Naive thymus-derived CD4-positive, alpha-beta T cell (primary cell): ENCODE results near the gene CPNE9. TPM values are rescaled to one million over a fixed set of nuclear protein-coding genes. Genes with fewer than 3 reads are reported as not detected.

Source experiments
- ATAC-seq: fragments of 150-1000 bp; cut with Tn5 transposase; 2 replicates; pipeline ENCODE4 v1.10.0; 2021; ENCODE audit warnings: mild to moderate bottlenecking, moderate library complexity
- CTCF ChIA-PET: fragments of 350-600 bp; sonication (Branson Sonifier 250); formaldehyde crosslinking; loops from one replicate; lab custom pipeline; 2021; ENCODE audit warnings: antibody characterized with exemption; lab: Charles Lee
- POLR2A ChIA-PET: fragments of 350-600 bp; sonication (Branson Sonifier 250); formaldehyde crosslinking; loops from one replicate; lab custom pipeline; 2021; ENCODE audit warnings: antibody characterized with exemption, inconsistent platforms; lab: Charles Lee
- DNase-seq, 9 donors: peaks; one replicate each; pipeline versions ENCODE4 v3.0.0 to v3.0.0-alpha.2; 2020 to 2022; ENCODE audit warnings: mixed read lengths in 1 of 9
- H3K27ac ChIP-seq: one replicate; pipeline ENCODE4 v1.7.0; 2013; ENCODE audit warnings: mild to moderate bottlenecking, low read depth, low read length, moderate library complexity
- H3K27me3 ChIP-seq, 2 donors: one replicate each; pipeline ENCODE4 v1.7.0; 2013; ENCODE audit warnings: low read length in 2 of 2, mild to moderate bottlenecking in 2 of 2, moderate library complexity in 2 of 2; ENCODE audit not compliant: control insufficient read depth in 2 of 2, insufficient read depth in 2 of 2
- H3K36me3 ChIP-seq, 3 experiments: 1 replicate in 2 of 3; 2 replicates in 1 of 3; pipeline ENCODE4 v1.7.0; 2013; ENCODE audit warnings: low read length in 3 of 3, mild to moderate bottlenecking in 3 of 3, moderate library complexity in 1 of 3; ENCODE audit not compliant: insufficient read depth in 3 of 3, control insufficient read depth in 2 of 3
- H3K4me1 ChIP-seq, 2 donors: one replicate each; pipeline ENCODE4 v1.7.0; 2013; ENCODE audit warnings: low read length in 2 of 2, mild to moderate bottlenecking in 2 of 2, moderate library complexity in 1 of 2; ENCODE audit not compliant: control insufficient read depth in 2 of 2, insufficient read depth in 2 of 2
- H3K4me3 ChIP-seq: 2 replicates; pipeline ENCODE4 v1.7.0; 2013; ENCODE audit warnings: mild to moderate bottlenecking, low read length
- H3K9me3 ChIP-seq, 3 experiments: 1 replicate in 2 of 3; 2 replicates in 1 of 3; pipeline ENCODE4 v1.7.0; 2013; ENCODE audit warnings: low read length in 3 of 3; ENCODE audit not compliant: control insufficient read depth in 2 of 3
- H3K27ac Mint-ChIP-seq, 9 donors: one replicate each; pipeline ENCODE4 v1.8.0; 2020 to 2022; ENCODE audit warnings: mixed read lengths in 9 of 9, mild to moderate bottlenecking in 8 of 9, moderate library complexity in 5 of 9, inconsistent platforms in 2 of 9
- H3K27me3 Mint-ChIP-seq, 5 donors: one replicate each; pipeline ENCODE4 v1.8.0; 2021 to 2022; ENCODE audit warnings: mixed read lengths in 5 of 5, mild to moderate bottlenecking in 1 of 5
- H3K36me3 Mint-ChIP-seq, 5 donors: one replicate each; pipeline ENCODE4 v1.8.0; 2020 to 2022; ENCODE audit warnings: mixed read lengths in 5 of 5, mild to moderate bottlenecking in 3 of 5, inconsistent platforms in 1 of 5
- H3K4me1 Mint-ChIP-seq, 7 donors: one replicate each; pipeline ENCODE4 v1.8.0; 2020 to 2022; ENCODE audit warnings: mixed read lengths in 7 of 7, mild to moderate bottlenecking in 3 of 7, inconsistent platforms in 1 of 7
- H3K4me3 Mint-ChIP-seq, 10 donors: one replicate each; pipeline ENCODE4 v1.8.0; 2020 to 2022; ENCODE audit warnings: mild to moderate bottlenecking in 10 of 10, mixed read lengths in 10 of 10, moderate library complexity in 6 of 10, inconsistent platforms in 2 of 10
- H3K9me3 Mint-ChIP-seq, 11 donors: one replicate each; pipeline ENCODE4 v1.8.0; 2020 to 2022; ENCODE audit warnings: mixed read lengths in 11 of 11, mild to moderate bottlenecking in 4 of 11, inconsistent platforms in 1 of 11, moderate library complexity in 1 of 11
- intact Hi-C, 2 donors: fragments of 100-400 bp; cut with micrococcal nuclease; formaldehyde crosslinking; loops; one replicate each; pipeline ENCODE4 v1.15.1; 2023
- polyA plus RNA-seq, 2 donors: library from polyadenylated mRNA; unstranded; fragments of 300-500 nt; fragmentation: Illumina TruSeq; gene quantifications; one replicate each; pipeline ENCODE4 v1.2.3, GENCODE V29; 2021
- total RNA-seq, 6 experiments: library from RNA in 5 of 6; stranded (reverse) in 5 of 6; gene quantifications; 1 replicate in 5 of 6; 2 replicates in 1 of 6; pipeline ENCODE4 v1.2.3 and lab custom pipeline; 2021 to 2026

The CPNE9 gene
- total and polyA plus RNA-seq, 7 experiments from 2014 or later, result 0.16 to 1.2 (median 0.51) TPM; not detected in 3

DNA sequence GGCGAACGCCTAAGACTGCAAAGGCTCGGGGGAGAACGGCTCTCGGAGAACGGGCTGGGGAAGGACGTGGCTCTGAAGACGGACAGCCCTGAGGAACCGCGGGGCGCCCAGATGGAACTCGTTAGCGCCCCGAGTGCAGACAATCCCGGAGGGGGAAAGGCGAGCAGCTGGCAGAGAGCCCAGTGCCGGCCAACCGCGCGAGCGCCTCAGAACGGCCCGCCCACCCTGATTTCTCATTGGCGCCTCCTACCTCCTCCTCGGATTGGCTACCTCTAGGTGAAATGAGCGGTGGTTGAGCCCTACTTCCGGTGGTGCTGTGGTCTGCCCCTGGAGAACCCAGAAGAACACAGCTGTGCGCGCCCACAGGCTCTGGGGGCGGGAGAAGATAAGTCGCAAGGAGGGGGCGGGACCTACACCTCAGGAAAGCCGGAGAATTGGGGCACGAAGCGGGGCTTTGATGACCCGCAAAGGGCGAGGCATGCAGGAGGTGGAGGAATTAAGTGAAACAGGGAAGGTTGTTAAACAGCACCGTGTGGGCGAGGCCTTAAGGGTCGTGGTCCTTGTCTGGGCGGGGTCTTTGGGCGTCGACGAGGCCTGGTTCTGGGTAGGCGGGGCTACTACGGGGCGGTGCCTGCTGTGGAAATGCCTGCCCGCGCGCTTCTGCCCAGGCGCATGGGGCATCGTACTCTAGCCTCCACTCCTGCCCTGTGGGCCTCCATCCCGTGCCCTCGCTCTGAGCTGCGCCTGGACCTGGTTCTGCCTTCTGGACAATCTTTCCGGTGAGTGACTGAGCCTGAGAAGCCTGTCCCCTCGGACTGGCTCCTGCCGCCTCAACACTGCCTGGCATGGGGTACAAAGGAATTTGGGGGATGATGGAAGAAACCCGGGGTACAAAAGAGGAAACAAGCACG, 46.3 kb downstream of the CPNE9 start, which contains the start of gene OGG1:
TSS of gene OGG1 (plus strand) at position 308 of the 911 bp plus-strand sequence. CDS start at position 643, 335 bp downstream.
- Mint-ChIP-seq H3K4me1 (peaks cover 30 to 58% (median 47%) of the 10 kb centered on the region in 7 donors), H3K27ac (peak within 1 kb of the TSS; percentile 86 to 96 (median 93)), H3K4me3 (peak within 1 kb of the TSS; percentile 93 to 98 (median 96)), H3K27me3 (no peaks in the 10 kb centered on the region), H3K9me3 (peaks cover 0 to 2% (median 0%) of the 10 kb centered on the region in 11 donors), H3K36me3 (peaks cover 0 to 37% (median 21%) of the 10 kb centered on the region in 5 donors)
- CTCF ChIA-PET, result interaction anchor here (1.8 kb wide), 1 partner anchor 23 kb away, joined by 7 read pairs; no protein-coding TSS in a partner anchor
- intact Hi-C loops, result loop anchor here (1.0 to 2.0 kb wide), 15 partner anchors 19 to 571 kb away; partner anchors contain the start of genes BRPF1 (in 2 of the 2), CAMK1 (in 2 of the 2), JAGN1 (in 2 of the 2) and MTMR14 (in 2 of the 2)
- H3K9me3 ChIP-seq, result no peaks in the 10 kb centered on the region
- H3K4me3 ChIP-seq, result peak within 1 kb of the TSS; percentile 84
- peak within 1 kb of the TSS; percentile 73 for H3K27ac ChIP-seq
- DNase-seq (peak; percentile 77 to 95 (median 94)), ATAC-seq (peak; percentile 97)
- no peaks in the 10 kb centered on the region for H3K27me3 ChIP-seq
- peaks cover 13 to 22% of the 10 kb centered on the region in 2 donors for H3K4me1 ChIP-seq
- peaks cover 16 to 52% (median 17%) of the 10 kb centered on the region in 3 experiments for H3K36me3 ChIP-seq
- POLR2A ChIA-PET, result interaction anchor here (0.8 to 3.2 kb wide), 14 partner anchors 12 to 571 kb away, joined by 3 to 33 read pairs (median 4); partner anchors contain the start of genes ARPC4, BRPF1, CRELD1 and MTMR14

DNA sequence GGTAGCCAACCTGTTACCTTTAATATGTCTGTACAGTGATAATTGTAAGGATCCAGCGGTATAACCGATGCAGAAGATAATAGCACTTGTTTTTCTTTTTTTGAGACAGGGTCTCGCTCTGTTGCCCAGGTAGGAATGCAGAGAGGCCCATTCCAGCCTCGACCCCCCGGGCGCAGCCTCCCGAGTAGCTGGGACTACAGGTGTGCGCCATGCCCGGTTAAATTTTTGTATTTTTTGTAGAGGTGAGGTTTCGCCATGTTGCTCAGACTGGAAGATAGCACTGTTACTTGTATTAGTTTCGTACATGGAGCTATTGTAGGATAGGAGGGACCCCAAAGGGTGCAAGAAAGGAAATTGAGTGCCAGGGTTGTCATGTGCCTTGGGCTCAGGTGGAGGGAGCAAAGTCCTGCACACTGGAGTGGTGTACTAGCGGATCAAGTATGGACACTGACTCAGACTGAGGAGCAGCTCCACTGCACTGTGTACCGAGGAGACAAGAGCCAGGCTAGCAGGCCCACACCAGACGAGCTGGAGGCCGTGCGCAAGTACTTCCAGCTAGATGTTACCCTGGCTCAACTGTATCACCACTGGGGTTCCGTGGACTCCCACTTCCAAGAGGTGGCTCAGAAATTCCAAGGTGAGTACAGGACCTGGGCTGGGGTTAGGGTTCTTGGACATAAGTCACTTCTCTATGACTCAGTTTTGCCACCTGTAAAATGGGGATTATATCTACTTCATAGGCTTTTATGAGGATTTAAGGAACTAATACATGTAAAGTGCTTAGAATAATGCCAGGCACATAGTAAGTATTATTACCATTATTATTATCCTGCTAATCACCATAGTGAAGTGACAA, 47.2 kb downstream of the CPNE9 start:
- intact Hi-C loops, result loop anchor here (1.0 to 2.0 kb wide), 11 partner anchors 19 to 570 kb away; partner anchors contain the start of genes CAMK1 (in 2 of the 2), JAGN1 (in 2 of the 2), SETD5 (in 2 of the 2) and TADA3 (in 2 of the 2)
- Mint-ChIP-seq H3K4me1 (peaks cover 30 to 60% (median 50%) of the 10 kb centered on the region in 7 donors), H3K9me3 (peaks cover 0 to 2% (median 0%) of the 10 kb centered on the region in 11 donors), H3K27ac (peak overlapping the region; percentile 86 to 96 (median 93)), H3K36me3 (peaks cover 0 to 32% (median 20%) of the 10 kb centered on the region in 5 donors), H3K4me3 (peak overlapping the region; percentile 93 to 98 (median 96)), H3K27me3 (no peaks in the 10 kb centered on the region)
- Histone ChIP-seq H3K27ac (peak overlapping the region; percentile 73), H3K9me3 (no peaks in the 10 kb centered on the region), H3K36me3 (peaks cover 12 to 47% (median 14%) of the 10 kb centered on the region in 3 experiments), H3K27me3 (no peaks in the 10 kb centered on the region), H3K4me3 (peak overlapping the region; percentile 84), H3K4me1 (peaks cover 13 to 22% of the 10 kb centered on the region in 2 donors)
- ATAC-seq (no peak), DNase-seq (no peak)
- CTCF ChIA-PET, result interaction anchor here (0.7 kb wide), 1 partner anchor 492 kb away, joined by 3 read pairs; no protein-coding TSS in a partner anchor
- POLR2A ChIA-PET, result interaction anchor here (0.8 to 3.2 kb wide), 6 partner anchors 16 to 183 kb away, joined by 3 to 33 read pairs (median 4); partner anchors contain the start of genes ARPC4, BRPF1, CAMK1 and CRELD1

DNA sequence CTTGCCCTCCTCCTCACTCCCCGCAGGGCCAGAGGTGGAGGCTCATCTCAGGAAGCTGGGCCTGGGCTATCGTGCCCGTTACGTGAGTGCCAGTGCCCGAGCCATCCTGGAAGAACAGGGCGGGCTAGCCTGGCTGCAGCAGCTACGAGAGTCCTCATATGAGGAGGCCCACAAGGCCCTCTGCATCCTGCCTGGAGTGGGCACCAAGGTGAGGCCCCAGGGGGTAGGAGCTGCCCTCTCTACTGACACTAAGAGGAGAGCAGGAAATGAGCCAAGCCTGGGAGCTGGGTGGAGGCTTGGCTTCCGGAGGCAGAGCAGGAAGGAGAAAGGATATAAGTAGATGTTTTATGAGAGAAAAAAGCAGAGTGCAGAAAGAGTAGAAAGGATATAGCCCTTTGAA, 51.0 kb downstream of the CPNE9 start:
- no peaks in the 10 kb centered on the region for H3K27me3 ChIP-seq
- H3K27ac ChIP-seq, result peak overlapping the region; percentile 4
- POLR2A ChIA-PET, result interaction anchor here (1.0 to 2.2 kb wide), 3 partner anchors 12 to 38 kb away, joined by 3 to 6 read pairs (median 4); partner anchors contain the start of genes ARPC4 and TADA3
- CTCF ChIA-PET, result interaction anchor here (1.1 kb wide), 1 partner anchor 27 kb away, joined by 3 read pairs; no protein-coding TSS in a partner anchor
- Mint-ChIP-seq H3K27ac (peak overlapping the region; percentile 25 to 97 (median 77)), H3K36me3 (peaks cover 5 to 33% (median 25%) of the 10 kb centered on the region in 5 donors), H3K9me3 (peaks cover 0 to 2% (median 0%) of the 10 kb centered on the region in 11 donors), H3K4me1 (peaks cover 25 to 48% (median 44%) of the 10 kb centered on the region in 7 donors), H3K4me3 (peak overlapping the region; percentile 60 to 78 (median 68)), H3K27me3 (no peaks in the 10 kb centered on the region)
- DNase-seq (peak in 2 of 9 donors; percentile 7 to 9), ATAC-seq (no peak)
- intact Hi-C loops, result no loop called here
- H3K36me3 ChIP-seq, result peaks cover 0 to 61% (median 3%) of the 10 kb centered on the region in 3 experiments
- no peak overlapping the region for H3K4me3 ChIP-seq
- H3K4me1 ChIP-seq, result peaks cover 9 to 17% of the 10 kb centered on the region in 2 donors
- no peaks in the 10 kb centered on the region for H3K9me3 ChIP-seq

DNA sequence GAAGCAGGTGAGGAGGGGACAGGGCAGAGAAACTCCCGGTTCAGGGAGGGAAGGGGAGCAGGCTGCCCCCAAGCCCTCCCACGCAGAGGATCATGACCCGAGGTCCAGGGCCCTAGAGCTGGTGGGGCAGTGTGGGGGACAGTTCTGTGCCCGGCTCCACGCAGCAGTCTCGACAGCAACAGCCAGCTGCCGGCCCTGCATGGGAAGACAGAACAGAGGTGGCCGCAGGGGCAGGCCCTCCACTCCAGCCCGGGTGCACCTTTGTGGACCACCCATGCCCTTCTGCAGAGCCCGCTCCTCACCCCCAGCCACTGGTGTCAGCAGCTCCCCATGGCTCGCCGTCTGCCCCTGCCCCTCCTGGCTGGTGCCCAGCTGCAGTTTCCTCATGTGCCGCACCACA, 53.8 kb downstream of the CPNE9 start:
- H3K27ac ChIP-seq, result no peak overlapping the region
- ATAC-seq (no peak), DNase-seq (no peak)
- ChIA-PET POLR2A (interaction anchor here (0.7 kb wide), 1 partner anchor 15 kb away, joined by 3 read pairs; no protein-coding TSS in a partner anchor), CTCF (no interaction called here)
- H3K36me3 Mint-ChIP-seq, result peaks cover 5 to 35% (median 26%) of the 10 kb centered on the region in 5 donors
- intact Hi-C loops, result no loop called here
- no peaks in the 10 kb centered on the region for H3K27me3 ChIP-seq
- no peak overlapping the region for H3K4me3 Mint-ChIP-seq
- no peaks in the 10 kb centered on the region for H3K27me3 Mint-ChIP-seq
- no peak overlapping the region for H3K27ac Mint-ChIP-seq
- H3K36me3 ChIP-seq, result peaks cover 0 to 50% (median 3%) of the 10 kb centered on the region in 3 experiments
- H3K4me1 ChIP-seq, result no peaks in the 10 kb centered on the region
- no peaks in the 10 kb centered on the region for H3K9me3 Mint-ChIP-seq
- peaks cover 10 to 24% (median 18%) of the 10 kb centered on the region in 7 donors for H3K4me1 Mint-ChIP-seq
- H3K4me3 ChIP-seq, result no peak overlapping the region
- H3K9me3 ChIP-seq, result no peaks in the 10 kb centered on the region

DNA sequence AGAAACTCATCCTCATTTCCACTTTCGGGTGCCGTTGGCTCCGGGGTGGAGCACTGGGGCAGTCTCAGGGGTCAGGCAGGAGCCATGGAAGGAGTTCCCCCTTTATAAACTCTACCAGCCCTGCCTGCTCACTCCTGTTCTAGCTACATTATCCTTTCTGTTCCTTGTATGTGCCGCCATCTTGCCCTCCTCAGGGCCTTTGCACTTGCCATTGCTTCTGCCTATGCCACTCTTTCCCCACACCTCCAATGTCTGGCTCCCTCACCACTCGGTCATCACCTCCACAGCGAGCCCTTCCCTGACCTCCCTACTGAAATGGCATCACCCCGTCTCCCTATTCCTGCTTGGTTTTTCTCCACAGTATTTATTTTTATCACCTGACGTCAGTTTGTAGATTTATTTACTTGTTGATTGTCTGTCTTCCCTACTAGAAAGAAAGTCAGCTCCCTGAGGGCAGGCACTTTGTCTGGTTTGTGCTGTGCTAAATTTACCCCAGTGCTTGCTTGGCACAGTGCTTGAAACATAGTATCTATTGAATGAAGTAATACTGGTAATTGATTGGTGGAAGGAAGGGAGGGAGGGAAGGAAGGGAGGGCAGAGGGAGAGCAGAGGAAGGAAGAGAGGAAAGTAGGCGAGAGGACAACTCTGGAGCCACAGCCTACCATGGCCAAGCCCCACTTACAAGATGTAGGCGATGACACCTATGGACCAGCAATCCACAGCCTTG, 57.3 kb downstream of the CPNE9 start:
- Mint-ChIP-seq H3K9me3 (no peaks in the 10 kb centered on the region), H3K4me3 (no peak overlapping the region), H3K36me3 (peaks cover 5 to 31% (median 15%) of the 10 kb centered on the region in 5 donors), H3K27me3 (no peaks in the 10 kb centered on the region), H3K4me1 (peaks cover 0 to 4% (median 3%) of the 10 kb centered on the region in 7 donors), H3K27ac (no peak overlapping the region)
- H3K27ac ChIP-seq, result no peak overlapping the region
- intact Hi-C loops, result no loop called here
- ChIA-PET POLR2A (no interaction called here), CTCF (no interaction called here)
- ATAC-seq, result no peak
- DNase-seq, result no peak
- no peaks in the 10 kb centered on the region for H3K9me3 ChIP-seq
- no peaks in the 10 kb centered on the region for H3K27me3 ChIP-seq
- H3K4me3 ChIP-seq, result no peak overlapping the region
- H3K4me1 ChIP-seq, result no peaks in the 10 kb centered on the region
- peaks cover 0 to 31% (median 3%) of the 10 kb centered on the region in 3 experiments for H3K36me3 ChIP-seq
